EH (cell line): Measurements from ENCODE around the gene MIX23.
A peak's percentile ranks its signal among the peaks of the same experiment; 100 is the strongest.

Source experiments
- DNase-seq: peaks from one replicate; pipeline ENCODE4 v3.0.0-alpha.2; 2015; ENCODE audit warnings: low read depth

The MIX23 gene

GRCh38 chr3:122392868-122393844, 10.1 kb upstream of the MIX23 start:
- peak; percentile 65 for DNase-seq

DNA sequence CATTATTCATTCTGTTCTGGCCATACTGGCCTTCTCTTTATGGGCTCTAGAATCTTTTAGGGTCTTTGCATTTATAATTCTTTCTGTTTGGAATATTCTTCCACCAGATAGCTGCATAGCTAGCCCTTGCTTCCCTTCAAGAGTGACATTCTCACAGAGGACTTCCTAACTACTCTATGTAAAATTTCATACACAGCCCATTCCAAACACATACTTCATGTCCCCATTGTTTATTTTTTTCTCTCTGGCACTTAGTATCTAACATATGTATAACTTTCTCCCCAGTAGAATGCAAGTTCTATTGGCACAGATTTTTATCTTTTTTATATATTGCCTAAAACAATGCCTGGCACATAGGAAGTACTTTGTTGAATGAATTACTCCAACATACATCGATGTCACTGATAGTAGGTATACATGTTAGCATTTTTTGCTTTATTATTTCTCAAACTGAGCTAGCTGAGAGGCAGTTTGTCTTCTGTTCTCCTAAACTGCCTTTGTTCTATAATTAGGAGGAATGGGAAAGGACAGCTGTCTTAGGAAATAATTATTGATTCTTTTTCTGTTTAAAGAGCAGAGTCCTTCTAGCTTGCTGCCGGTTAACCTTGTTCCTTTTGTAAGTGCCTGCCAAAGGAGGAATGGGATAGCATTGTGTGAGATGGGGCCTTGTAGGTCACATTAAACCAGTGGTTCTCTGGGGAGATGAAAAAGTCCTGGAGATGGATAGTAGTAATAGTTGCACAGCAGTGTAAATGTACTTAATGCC, 8.8 kb upstream of the MIX23 start:
- no peak for DNase-seq

GRCh38 chr3:122390665-122391064, 7.6 kb upstream of the MIX23 start:
- no peak for DNase-seq

- no peak for DNase-seq
These were observed 6.9 kb upstream of the MIX23 start for GRCh38 chr3:122389892-122390291.

- no peak for DNase-seq
These were observed 6.2 kb upstream of the MIX23 start for GRCh38 chr3:122389197-122389596.

GRCh38 chr3:122387709-122388108, 4.7 kb upstream of the MIX23 start:
- DNase-seq = no peak

GRCh38 chr3:122383771-122384697, 1.0 kb upstream of the MIX23 start, which contains the start of gene FAM162A:
TSS of gene FAM162A (plus strand) at chr3:122384182. CDS start at chr3:122384266, 84 bp downstream.
- peak; percentile 91 for DNase-seq

GRCh38 chr3:122377975-122378374, 5.1 kb downstream of the MIX23 start:
- no peak for DNase-seq

- no peak for DNase-seq
These were observed 9.0 kb downstream of the MIX23 start for GRCh38 chr3:122374034-122374433.

DNA sequence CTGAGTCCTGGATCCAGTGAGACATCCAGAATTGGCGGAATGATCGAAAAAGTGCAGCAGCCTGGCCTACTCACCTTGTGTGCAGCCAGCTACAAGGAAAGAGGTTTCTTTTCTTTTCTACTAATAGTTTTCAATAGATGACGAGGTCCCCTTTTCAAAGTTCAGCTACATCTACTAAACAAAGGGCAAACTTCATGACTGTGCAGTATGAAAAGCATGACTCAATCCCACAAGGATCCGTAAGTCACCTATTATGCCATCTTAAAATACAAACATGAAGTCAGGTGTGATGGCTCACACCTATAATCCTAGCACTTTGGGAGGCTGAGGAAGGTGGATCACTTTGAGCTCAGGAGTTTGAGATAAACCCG, 16.7 kb downstream of the MIX23 start:
- no peak for DNase-seq

DNA sequence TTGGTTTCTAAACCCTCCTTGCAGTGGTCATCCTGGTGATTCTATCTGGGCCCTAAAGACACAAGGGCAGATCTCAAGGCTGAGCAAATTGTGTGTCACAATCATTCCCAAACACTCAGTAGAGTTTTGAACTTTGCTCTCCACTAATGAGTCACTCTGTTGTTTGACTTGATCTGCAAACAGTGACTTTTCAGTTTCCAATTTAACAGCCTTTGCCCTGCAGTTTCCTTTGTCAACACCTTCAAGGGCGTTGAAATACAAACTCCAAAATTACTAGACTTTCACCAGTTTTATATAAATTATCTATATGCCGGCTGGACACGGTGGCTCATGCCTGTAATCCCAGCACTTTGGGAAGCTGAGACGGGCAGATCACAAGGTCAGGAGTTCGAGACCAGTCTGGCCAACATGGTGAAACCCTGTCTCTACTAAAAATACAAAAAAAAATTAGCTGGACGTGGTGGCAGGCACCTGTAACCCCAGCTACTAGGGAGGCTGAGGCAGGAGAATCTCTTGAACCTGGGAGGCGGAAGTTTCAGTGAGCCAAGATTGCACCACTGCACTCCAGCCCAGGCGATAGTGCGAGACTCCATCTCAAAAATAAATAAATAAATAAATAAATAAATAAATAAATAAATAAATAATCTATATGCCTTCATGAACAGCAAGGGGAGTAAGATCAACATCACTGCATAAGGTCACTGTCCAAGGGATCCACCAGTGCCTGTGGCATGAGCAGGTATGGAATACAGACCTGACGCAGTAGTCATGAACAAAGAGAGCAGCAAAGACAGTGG, 17.3 kb downstream of the MIX23 start:
- peak; percentile 40 for DNase-seq

GRCh38 chr3:122365073-122365472, 18.0 kb downstream of the MIX23 start:
- DNase-seq = no peak

- no peak for DNase-seq
These were observed 18.5 kb downstream of the MIX23 start for GRCh38 chr3:122364490-122364889.

DNA sequence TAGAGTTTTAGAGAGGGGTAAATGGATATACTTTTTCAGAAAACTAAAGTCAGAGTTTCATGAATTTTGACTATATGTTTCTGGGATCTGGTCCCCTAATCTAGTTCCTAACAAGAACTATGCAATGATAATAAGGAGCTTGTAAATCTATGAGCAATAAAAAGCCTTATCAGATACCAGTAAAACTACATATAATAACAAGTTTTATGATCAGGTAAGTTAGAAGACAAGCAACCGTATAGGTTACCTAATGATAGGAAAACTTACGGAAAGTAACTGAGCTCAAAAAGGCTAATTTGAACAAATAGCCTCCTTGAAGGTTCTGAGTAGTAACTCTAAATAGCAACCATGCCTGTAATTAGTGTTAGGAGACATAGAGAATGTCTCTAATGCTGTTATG, 21.0 kb downstream of the MIX23 start:
- no peak for DNase-seq

GRCh38 chr3:122358703-122359032, 24.4 kb downstream of the MIX23 start:
- no peak for DNase-seq

- peak; percentile 17 for DNase-seq
These were observed 25.0 kb downstream of the MIX23 start for GRCh38 chr3:122357828-122358702.

- peak; percentile 34 for DNase-seq
These were observed 26.6 kb downstream of the MIX23 start for GRCh38 chr3:122356402-122356801.

DNA sequence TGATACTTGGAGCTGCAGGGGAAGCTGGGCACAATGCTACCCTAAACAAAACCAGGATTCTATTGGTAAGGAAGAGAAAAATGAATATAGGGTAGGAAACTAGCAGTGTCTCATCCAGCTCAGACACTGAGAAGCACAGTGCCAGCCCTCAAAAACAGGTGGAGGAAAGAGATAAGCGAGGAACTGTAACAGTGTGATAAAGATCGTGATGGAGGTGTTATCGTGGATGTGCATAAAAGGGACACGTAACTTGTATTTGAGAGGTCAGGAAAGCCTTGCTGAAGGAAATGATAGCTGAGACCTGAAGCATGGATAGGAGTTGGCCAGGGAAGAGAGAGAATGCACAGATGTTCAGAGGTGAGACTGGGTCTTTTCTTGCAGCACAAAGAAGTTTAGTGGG, 27.4 kb downstream of the MIX23 start:
- no peak for DNase-seq

DNA sequence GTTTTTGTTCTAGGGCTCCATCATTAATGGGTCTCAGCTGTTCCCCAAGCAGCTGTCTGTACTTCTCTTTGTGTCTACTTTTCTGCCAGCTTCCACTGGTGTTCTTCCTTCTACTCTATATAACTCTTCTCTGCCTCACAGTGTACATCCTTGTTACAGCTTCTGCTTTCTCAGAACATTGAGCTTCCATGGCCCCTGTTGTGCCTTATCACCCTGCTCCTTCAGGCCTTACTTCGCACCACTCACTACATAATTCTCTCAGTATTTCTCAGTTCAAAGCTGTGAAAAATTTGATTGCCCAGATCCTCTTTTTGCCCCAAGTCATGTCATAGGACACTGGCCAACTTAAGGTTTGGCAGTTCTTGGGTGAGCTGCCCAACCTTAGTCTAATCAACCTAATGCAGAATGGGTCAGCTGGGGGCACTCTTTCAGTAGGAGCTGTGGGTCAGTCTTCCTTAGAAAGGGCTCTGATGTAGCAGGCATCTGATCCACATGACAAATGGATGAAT, 29.1 kb downstream of the MIX23 start:
- DNase-seq = no peak

DNA sequence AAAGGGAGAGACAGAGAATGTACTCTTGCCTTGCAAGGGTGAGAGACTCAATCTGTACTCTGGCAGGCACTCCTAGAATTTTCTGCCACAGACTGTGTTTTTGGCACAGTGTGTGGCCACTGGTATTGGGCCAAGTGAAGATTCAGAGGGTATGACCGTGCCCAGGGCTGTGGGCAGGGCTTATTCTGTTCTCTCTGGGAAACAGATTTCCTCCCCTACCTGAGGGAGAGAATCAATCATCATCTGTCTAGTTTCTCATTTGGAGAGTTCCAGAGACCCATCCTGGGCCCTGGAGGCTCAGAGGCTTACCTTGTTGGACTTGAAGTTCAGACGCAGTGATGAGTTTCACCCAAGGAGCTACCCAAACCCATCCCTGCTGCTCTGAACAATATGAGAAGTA, 29.8 kb downstream of the MIX23 start:
- peak; percentile 2 for DNase-seq
